MM.1S (cell line): Measurements from ENCODE around the gene TMEM62.
"Not testable (repeated sequence)": the region's sequence is repeated elsewhere in the genome, so short reads cannot be mapped to it uniquely, and the experiment has no call there.

Experiments
- DNase-seq: peaks from one replicate; pipeline ENCODE4 v3.0.0-alpha.2; 2015
- H2AFZ ChIP-seq: fragments of 300-600 bp; sonication (generic); 2 replicates; pipeline ENCODE4 v1.6.0; 2016; ENCODE audit warnings: antibody characterized with exemption, low read length
- H3F3A ChIP-seq: fragments of 300-600 bp; sonication (generic); 2 replicates; pipeline ENCODE4 v1.6.1; 2016; ENCODE audit warnings: mild to moderate bottlenecking, antibody characterized with exemption, low read length, moderate library complexity, mixed read lengths; ENCODE audit not compliant: insufficient read depth
- H3K27ac ChIP-seq: fragments of 300-600 bp; sonication (generic); 2 replicates; pipeline ENCODE4 v1.5.1; 2016; ENCODE audit warnings: mild to moderate bottlenecking, low read length
- H3K27me3 ChIP-seq: fragments of 300-600 bp; sonication (generic); replicated peaks from 2 replicates; pipeline ENCODE4 v1.6.0; 2016; ENCODE audit warnings: low read length; ENCODE audit not compliant: insufficient read depth
- H3K36me3 ChIP-seq: fragments of 300-600 bp; sonication (generic); replicated peaks from 2 replicates; pipeline ENCODE4 v1.6.1; 2016; ENCODE audit warnings: mild to moderate bottlenecking, low read length, mixed read lengths; ENCODE audit not compliant: insufficient read depth
- H3K4me1 ChIP-seq: fragments of 300-600 bp; sonication (generic); 2 replicates; pipeline ENCODE4 v1.6.1; 2016; ENCODE audit warnings: low read length, mixed read lengths
- H3K4me2 ChIP-seq: fragments of 300-600 bp; sonication (generic); 2 replicates; pipeline ENCODE4 v1.6.0; 2016; ENCODE audit warnings: low read depth, low read length
- H3K4me3 ChIP-seq: fragments of 300-600 bp; sonication (generic); 2 replicates; pipeline ENCODE4 v1.5.1; 2016; ENCODE audit warnings: low read length, mixed read lengths
- H3K79me2 ChIP-seq: fragments of 300-600 bp; sonication (generic); 2 replicates; pipeline ENCODE4 v1.6.1; 2016; ENCODE audit warnings: mixed run types, low read length, mixed read lengths
- H3K9ac ChIP-seq: fragments of 300-600 bp; sonication (generic); 2 replicates; pipeline ENCODE4 v1.6.1; 2016; ENCODE audit warnings: low read length, mixed read lengths
- H3K9me2 ChIP-seq: fragments of 300-600 bp; sonication (generic); replicated peaks from 2 replicates; pipeline ENCODE4 v1.6.1; 2016; ENCODE audit warnings: mild to moderate bottlenecking, low read length, mixed read lengths; ENCODE audit not compliant: insufficient read depth
- H3K9me3 ChIP-seq: fragments of 300-600 bp; sonication (generic); replicated peaks from 2 replicates; pipeline ENCODE4 v1.6.1; 2016; ENCODE audit warnings: mild to moderate bottlenecking, low read length, mixed read lengths; ENCODE audit not compliant: insufficient read depth
- H4K20me1 ChIP-seq: fragments of 300-600 bp; sonication (generic); 2 replicates; pipeline ENCODE4 v1.6.1; 2016; ENCODE audit warnings: mild to moderate bottlenecking, low read length, moderate library complexity, mixed read lengths; ENCODE audit not compliant: insufficient read depth
- EZH2 ChIP-seq: fragments of 300-600 bp; sonication (generic); optimal IDR thresholded peaks from 2 replicates; pipeline ENCODE3; 2017; ENCODE audit warnings: low read depth, mild to moderate bottlenecking, antibody characterized with exemption, low read length, mixed read lengths
- EZH2phosphoT487 ChIP-seq: fragments of 300-600 bp; sonication (generic); IDR thresholded peaks from 2 replicates; pipeline ENCODE4 v1.6.1; 2018; ENCODE audit warnings: antibody characterized with exemption, low read length
- TF ChIP-seq, protein P1 (sequence below): fragments of 300-600 bp; sonication (generic); IDR thresholded peaks from 2 replicates; pipeline ENCODE4 v1.5.1; 2016; ENCODE audit warnings: antibody characterized with exemption, low read length, mixed read lengths

The TMEM62 gene

DNA sequence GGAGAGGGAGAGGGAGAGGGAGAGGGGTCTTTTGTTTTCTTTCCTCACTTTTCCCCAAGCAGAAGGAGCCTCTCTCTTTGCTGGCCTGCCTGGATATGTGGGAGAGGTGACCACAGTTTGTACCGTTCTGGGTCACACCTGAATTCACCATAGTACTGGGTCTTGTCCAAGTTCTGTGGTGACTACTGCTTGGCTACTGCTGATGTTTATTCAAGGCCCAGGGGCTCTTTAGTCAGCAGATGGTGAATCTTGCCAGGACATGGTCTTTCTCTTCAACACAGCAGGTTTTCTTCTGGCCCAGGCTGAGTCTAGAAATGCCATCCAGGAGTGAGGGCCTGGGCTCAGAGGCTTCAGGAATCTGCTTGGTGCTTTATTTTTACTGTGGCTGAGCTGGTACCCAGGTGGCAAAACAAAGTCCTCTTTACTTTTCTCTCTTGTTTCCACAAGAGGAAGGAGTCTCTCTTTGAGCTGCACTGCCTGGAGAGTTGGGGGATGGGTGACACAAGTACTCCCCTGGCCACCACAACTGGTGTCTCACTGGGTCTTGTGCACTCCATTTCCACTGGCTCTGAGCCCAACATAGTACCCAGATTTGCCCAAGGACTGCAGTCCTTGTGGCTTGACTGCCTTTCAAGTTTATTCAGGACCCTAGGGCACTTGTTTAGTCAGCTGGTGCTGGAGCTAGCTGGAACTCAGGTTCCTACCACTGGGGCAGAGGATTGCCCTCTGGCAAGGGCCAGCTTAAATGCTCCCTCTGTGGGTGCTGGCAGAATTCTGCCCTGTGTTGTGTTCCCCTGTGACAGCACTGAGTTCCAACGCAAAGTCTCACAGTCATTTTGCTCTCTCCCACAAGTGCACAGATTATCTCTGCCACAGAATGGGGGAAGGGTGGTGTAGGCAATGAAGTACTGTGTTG, 35.1 kb downstream of the TMEM62 start:
- H3K9me3 ChIP-seq = no peaks in the 10 kb centered on the region

DNA sequence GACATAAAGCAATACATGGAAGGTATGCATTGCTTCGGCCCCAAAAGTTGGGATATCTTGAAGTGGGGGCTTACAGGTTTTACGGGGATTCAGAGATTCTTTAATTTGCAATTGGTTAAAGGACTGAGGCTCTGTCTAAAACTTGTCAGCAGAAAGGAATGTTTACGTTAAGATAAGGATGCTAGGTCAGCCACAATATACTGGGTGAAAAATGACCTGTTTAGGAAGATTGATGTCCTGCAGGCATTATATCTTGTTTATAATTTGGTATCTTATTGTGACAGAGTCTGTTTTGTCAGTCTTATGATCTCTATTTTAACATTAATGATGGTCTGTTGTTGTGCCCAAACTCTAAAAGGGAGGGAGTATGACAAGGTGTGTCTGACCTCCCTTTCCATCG, 36.5 kb downstream of the TMEM62 start:
- no peak overlapping the region for H3K4me2 ChIP-seq
- H4K20me1 ChIP-seq = no peaks in the 10 kb centered on the region
- no peak overlapping the region for H3K4me3 ChIP-seq
- no peaks in the 10 kb centered on the region for H3K4me1 ChIP-seq
- no peaks in the 10 kb centered on the region for H3K27me3 ChIP-seq
- no peaks in the 10 kb centered on the region for H3K9me2 ChIP-seq
- H2AFZ ChIP-seq = no peak overlapping the region
- H3K9me3 ChIP-seq = no peaks in the 10 kb centered on the region
- H3K79me2 ChIP-seq = no peaks in the 10 kb centered on the region
- no peaks in the 10 kb centered on the region for H3F3A ChIP-seq
- H3K27ac ChIP-seq = no peak overlapping the region
- H3K36me3 ChIP-seq = peaks cover 7% of the 10 kb centered on the region; the same call in 1 of the 2 replicates
- H3K9ac ChIP-seq = no peak overlapping the region
- no peak for TF ChIP-seq EZH2
- no peak for TF ChIP-seq EZH2phosphoT487
- TF ChIP-seq, protein P1, sequence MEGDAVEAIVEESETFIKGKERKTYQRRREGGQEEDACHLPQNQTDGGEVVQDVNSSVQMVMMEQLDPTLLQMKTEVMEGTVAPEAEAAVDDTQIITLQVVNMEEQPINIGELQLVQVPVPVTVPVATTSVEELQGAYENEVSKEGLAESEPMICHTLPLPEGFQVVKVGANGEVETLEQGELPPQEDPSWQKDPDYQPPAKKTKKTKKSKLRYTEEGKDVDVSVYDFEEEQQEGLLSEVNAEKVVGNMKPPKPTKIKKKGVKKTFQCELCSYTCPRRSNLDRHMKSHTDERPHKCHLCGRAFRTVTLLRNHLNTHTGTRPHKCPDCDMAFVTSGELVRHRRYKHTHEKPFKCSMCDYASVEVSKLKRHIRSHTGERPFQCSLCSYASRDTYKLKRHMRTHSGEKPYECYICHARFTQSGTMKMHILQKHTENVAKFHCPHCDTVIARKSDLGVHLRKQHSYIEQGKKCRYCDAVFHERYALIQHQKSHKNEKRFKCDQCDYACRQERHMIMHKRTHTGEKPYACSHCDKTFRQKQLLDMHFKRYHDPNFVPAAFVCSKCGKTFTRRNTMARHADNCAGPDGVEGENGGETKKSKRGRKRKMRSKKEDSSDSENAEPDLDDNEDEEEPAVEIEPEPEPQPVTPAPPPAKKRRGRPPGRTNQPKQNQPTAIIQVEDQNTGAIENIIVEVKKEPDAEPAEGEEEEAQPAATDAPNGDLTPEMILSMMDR = no peak
- DNase-seq = no peak

More for the DNA sequence above, 35.1 kb downstream of the TMEM62 start:
- H3K79me2 ChIP-seq = no peaks in the 10 kb centered on the region
- H3K9me2 ChIP-seq = no peaks in the 10 kb centered on the region
- no peak overlapping the region for H2AFZ ChIP-seq
- H3K4me2 ChIP-seq = no peak overlapping the region
- H3K9ac ChIP-seq = no peak overlapping the region
- DNase-seq = no peak
- no peaks in the 10 kb centered on the region for H4K20me1 ChIP-seq
- H3K27me3 ChIP-seq = no peaks in the 10 kb centered on the region
- TF ChIP-seq EZH2 (no peak), EZH2phosphoT487 (no peak)
- TF ChIP-seq, protein P1 = no peak
- H3F3A ChIP-seq = no peaks in the 10 kb centered on the region
- H3K4me1 ChIP-seq = no peaks in the 10 kb centered on the region
- peaks cover 7% of the 10 kb centered on the region; the same call in 1 of the 2 replicates for H3K36me3 ChIP-seq
- H3K4me3 ChIP-seq = no peak overlapping the region
- H3K27ac ChIP-seq = no peak overlapping the region

DNA sequence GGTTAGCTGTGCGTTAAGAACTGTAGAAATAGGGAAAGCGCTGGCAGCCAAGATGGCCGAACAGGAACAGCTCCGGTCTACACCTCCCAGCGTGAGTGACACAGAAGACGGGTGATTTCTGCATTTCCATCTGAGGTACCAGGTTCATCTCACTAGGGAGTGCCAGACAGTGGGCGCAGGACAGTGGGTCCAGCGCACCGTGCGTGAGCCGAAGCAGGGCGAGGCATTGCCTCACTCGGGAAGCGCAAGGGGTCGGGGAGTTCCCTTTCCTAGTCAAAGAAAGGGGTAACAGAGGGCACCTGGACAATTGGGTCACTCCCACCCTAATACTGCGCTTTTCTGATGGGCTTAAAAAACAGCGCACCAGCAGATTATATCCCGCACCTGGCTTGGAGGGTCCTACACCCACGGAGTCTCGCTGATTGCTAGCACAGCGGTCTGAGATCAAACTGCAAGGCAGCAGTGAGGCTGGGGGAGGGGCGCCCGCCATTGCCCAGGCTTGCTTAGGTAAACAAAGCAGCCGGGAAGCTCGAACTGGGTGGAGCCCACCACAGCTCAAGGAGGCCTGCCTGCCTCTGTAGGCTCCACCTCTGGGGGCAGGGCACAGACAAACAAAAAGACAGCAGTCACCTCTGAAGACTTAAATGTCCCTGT, 42.4 kb downstream of the TMEM62 start:
- H3K9ac ChIP-seq, H3K4me1 ChIP-seq, H3K4me2 ChIP-seq, H3K27me3 ChIP-seq, H4K20me1 ChIP-seq, H3K79me2 ChIP-seq, H3K9me2 ChIP-seq, H3K36me3 ChIP-seq, H3K4me3 ChIP-seq, H3K27ac ChIP-seq, H2AFZ ChIP-seq, H3K9me3 ChIP-seq, H3F3A ChIP-seq, DNase-seq: not testable (repeated sequence)

DNA sequence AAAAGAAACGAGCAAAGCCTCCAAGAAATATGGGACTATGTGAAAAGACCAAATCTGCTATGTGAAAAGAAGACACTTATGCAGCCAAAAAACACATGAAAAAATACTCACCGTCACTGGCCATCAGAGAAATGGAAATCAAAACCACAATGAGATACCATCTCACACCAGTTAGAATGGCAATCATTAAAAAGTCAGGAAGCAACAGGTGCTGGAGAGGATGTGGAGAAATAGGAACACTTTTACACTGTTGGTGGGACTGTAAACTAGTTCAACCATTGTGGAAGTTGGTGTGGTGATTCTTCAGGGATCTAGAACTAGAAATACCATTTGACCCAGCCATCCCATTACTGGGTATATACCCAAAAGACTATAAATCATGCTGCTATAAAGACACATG, 43.8 kb downstream of the TMEM62 start:
- H3K9me2 ChIP-seq, H3K4me1 ChIP-seq, H3K4me3 ChIP-seq, H3K36me3 ChIP-seq, H3K27ac ChIP-seq, H2AFZ ChIP-seq, H3K79me2 ChIP-seq, H4K20me1 ChIP-seq, DNase-seq, H3K4me2 ChIP-seq, H3K9ac ChIP-seq, H3K9me3 ChIP-seq, H3K27me3 ChIP-seq, H3F3A ChIP-seq: not testable (repeated sequence)
